ENCODE data around the gene CASS4. TPM values are rescaled to one million over a fixed set of nuclear protein-coding genes. Genes with fewer than 3 reads are reported as not detected.
"Not testable (repeated sequence)": the region's sequence is repeated elsewhere in the genome, so short reads cannot be mapped to it uniquely, and the experiment has no call there.

Gene CASS4
- polyA plus RNA-seq, 1 donor from 2014 or later: 0.56 TPM

DNA sequence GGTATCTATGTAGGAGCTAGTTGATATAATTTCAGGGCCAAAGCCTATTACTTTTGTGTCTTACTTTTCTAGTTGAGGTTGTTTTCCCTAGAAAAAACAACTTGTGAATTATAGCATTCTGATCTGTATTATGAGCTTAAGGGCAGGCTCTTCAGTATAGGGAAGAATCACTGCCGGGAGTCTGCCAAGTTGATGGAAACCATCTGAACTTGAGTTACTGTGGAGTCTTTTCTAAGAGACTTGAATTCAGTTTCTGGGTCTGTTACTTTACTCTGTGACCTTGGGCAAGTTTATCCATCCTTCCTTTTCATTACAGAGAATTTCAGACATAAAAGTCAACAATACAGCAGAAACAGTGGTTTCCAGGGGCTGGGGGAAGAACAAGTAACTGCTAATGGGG is 2.1 kb upstream of the CASS4 start:
- Histone ChIP-seq H3K9me3 (ENCODE audit: low read length) (no peaks in the 10 kb centered on the region), H4K20me1 (ENCODE audit: insufficient read depth) (no peaks in the 10 kb centered on the region), H3F3A (ENCODE audit: insufficient read depth, low read length, poor library complexity, severe bottlenecking) (no peaks in the 10 kb centered on the region), H3K9ac (ENCODE audit: low read length) (no peak overlapping the region), H3K27ac (ENCODE audit: low read length) (no peak overlapping the region), H3K27me3 (ENCODE audit: insufficient read depth, low read depth, low read length) (no peaks in the 10 kb centered on the region), H2AFZ (ENCODE audit: low read depth, low read length) (no peak overlapping the region), H3K4me3 (ENCODE audit: low read length) (no peak overlapping the region), H3K79me2 (replicated peaks; ENCODE audit: insufficient read depth, low read length) (no peaks in the 10 kb centered on the region), H3K36me3 (ENCODE audit: insufficient read depth, low read length) (no peaks in the 10 kb centered on the region), H3K4me2 (ENCODE audit: low read length) (no peak overlapping the region), H3K9me2 (ENCODE audit: insufficient read depth, low read length) (no peaks in the 10 kb centered on the region)
- no peak for TF ChIP-seq SMC3 (conservative IDR thresholded peaks at IDR 0.05; ENCODE audit: poor library complexity)
- no peak for TF ChIP-seq POLR2AphosphoS5 (IDR thresholded peaks at IDR 0.05)
- TF ChIP-seq MXI1 (conservative IDR thresholded peaks at IDR 0.05; ENCODE audit: poor library complexity, severe bottlenecking): no peak
- no peak for TF ChIP-seq RAD21 (conservative IDR thresholded peaks at IDR 0.05)
- TF ChIP-seq EP300 (conservative IDR thresholded peaks at IDR 0.05; ENCODE audit: poor library complexity, severe bottlenecking): no peak
- TF ChIP-seq EZH2 (IDR thresholded peaks at IDR 0.05; ENCODE audit: borderline replicate concordance, insufficient read depth, low read length, poor library complexity, severe bottlenecking): no peak
- TF ChIP-seq, protein P1, sequence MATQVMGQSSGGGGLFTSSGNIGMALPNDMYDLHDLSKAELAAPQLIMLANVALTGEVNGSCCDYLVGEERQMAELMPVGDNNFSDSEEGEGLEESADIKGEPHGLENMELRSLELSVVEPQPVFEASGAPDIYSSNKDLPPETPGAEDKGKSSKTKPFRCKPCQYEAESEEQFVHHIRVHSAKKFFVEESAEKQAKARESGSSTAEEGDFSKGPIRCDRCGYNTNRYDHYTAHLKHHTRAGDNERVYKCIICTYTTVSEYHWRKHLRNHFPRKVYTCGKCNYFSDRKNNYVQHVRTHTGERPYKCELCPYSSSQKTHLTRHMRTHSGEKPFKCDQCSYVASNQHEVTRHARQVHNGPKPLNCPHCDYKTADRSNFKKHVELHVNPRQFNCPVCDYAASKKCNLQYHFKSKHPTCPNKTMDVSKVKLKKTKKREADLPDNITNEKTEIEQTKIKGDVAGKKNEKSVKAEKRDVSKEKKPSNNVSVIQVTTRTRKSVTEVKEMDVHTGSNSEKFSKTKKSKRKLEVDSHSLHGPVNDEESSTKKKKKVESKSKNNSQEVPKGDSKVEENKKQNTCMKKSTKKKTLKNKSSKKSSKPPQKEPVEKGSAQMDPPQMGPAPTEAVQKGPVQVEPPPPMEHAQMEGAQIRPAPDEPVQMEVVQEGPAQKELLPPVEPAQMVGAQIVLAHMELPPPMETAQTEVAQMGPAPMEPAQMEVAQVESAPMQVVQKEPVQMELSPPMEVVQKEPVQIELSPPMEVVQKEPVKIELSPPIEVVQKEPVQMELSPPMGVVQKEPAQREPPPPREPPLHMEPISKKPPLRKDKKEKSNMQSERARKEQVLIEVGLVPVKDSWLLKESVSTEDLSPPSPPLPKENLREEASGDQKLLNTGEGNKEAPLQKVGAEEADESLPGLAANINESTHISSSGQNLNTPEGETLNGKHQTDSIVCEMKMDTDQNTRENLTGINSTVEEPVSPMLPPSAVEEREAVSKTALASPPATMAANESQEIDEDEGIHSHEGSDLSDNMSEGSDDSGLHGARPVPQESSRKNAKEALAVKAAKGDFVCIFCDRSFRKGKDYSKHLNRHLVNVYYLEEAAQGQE (IDR thresholded peaks at IDR 0.05; ENCODE audit: borderline replicate concordance): no peak
- TF ChIP-seq, protein P2, sequence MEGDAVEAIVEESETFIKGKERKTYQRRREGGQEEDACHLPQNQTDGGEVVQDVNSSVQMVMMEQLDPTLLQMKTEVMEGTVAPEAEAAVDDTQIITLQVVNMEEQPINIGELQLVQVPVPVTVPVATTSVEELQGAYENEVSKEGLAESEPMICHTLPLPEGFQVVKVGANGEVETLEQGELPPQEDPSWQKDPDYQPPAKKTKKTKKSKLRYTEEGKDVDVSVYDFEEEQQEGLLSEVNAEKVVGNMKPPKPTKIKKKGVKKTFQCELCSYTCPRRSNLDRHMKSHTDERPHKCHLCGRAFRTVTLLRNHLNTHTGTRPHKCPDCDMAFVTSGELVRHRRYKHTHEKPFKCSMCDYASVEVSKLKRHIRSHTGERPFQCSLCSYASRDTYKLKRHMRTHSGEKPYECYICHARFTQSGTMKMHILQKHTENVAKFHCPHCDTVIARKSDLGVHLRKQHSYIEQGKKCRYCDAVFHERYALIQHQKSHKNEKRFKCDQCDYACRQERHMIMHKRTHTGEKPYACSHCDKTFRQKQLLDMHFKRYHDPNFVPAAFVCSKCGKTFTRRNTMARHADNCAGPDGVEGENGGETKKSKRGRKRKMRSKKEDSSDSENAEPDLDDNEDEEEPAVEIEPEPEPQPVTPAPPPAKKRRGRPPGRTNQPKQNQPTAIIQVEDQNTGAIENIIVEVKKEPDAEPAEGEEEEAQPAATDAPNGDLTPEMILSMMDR (IDR thresholded peaks at IDR 0.05; ENCODE audit: poor library complexity, severe bottlenecking): no peak
- no peak for TF ChIP-seq TAF1 (IDR thresholded peaks at IDR 0.05; ENCODE audit: low read depth)

DNA sequence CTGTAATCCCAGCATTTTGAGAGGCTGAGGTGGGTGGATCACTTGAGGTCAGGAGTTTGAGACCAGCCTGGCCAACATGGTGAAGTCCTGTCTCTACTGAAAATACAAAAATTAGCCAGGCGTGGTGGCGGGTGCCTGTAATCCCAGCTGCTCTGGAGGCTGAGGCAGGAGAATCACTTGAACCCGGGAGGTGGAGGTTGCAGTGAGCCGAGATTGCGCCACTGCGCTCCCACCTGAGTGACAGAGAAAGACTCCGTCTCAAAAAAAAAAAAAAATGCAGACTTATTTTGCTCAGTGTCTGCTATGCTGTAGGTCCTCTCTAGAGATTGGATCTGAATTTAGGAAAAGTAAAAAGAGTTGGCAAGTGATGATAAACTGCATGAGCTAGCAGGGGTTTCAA is 773 bp upstream of the CASS4 start:
- H3K4me3 ChIP-seq (ENCODE audit: low read length); H3K9me3 ChIP-seq (ENCODE audit: low read length); H3K9ac ChIP-seq (ENCODE audit: low read length); H3K4me2 ChIP-seq (ENCODE audit: low read length); H3K27me3 ChIP-seq (ENCODE audit: insufficient read depth, low read depth, low read length); H3K9me2 ChIP-seq (ENCODE audit: insufficient read depth, low read length); H3K27ac ChIP-seq (ENCODE audit: low read length); H4K20me1 ChIP-seq (ENCODE audit: insufficient read depth); H3F3A ChIP-seq (ENCODE audit: insufficient read depth, low read length, poor library complexity, severe bottlenecking); H3K79me2 ChIP-seq (replicated peaks; ENCODE audit: insufficient read depth, low read length); H2AFZ ChIP-seq (ENCODE audit: low read depth, low read length); H3K36me3 ChIP-seq (ENCODE audit: insufficient read depth, low read length): not testable (repeated sequence)

DNA sequence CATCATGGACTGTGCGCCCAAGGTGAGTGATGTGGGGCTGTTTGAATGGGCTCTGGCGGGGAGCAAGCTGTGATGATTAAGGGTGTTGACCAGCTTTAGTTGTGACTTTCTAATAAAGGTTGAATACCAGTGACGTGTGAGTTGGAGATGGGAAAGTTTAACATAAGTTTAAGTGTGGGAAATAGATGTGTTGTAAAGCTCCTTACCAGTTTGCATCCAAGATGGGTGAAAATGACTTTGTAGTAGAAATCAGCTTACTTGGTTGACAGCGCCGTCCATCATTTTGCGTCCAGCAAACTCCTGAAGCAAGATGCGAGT is 372 bp downstream of the CASS4 start:
- Histone ChIP-seq H4K20me1 (ENCODE audit: insufficient read depth) (no peaks in the 10 kb centered on the region), H3F3A (ENCODE audit: insufficient read depth, low read length, poor library complexity, severe bottlenecking) (no peaks in the 10 kb centered on the region), H3K4me3 (ENCODE audit: low read length) (no peak overlapping the region), H3K9ac (ENCODE audit: low read length) (no peak overlapping the region), H3K79me2 (replicated peaks; ENCODE audit: insufficient read depth, low read length) (no peaks in the 10 kb centered on the region), H3K27me3 (ENCODE audit: insufficient read depth, low read depth, low read length) (no peaks in the 10 kb centered on the region), H3K4me2 (ENCODE audit: low read length) (no peak overlapping the region), H3K9me3 (ENCODE audit: low read length) (no peaks in the 10 kb centered on the region), H3K36me3 (ENCODE audit: insufficient read depth, low read length) (no peaks in the 10 kb centered on the region), H2AFZ (ENCODE audit: low read depth, low read length) (no peak overlapping the region), H3K27ac (ENCODE audit: low read length) (no peak overlapping the region), H3K9me2 (ENCODE audit: insufficient read depth, low read length) (no peaks in the 10 kb centered on the region)
- TF ChIP-seq EP300 (conservative IDR thresholded peaks at IDR 0.05; ENCODE audit: poor library complexity, severe bottlenecking): no peak
- TF ChIP-seq, protein P2 (IDR thresholded peaks at IDR 0.05; ENCODE audit: poor library complexity, severe bottlenecking): no peak
- TF ChIP-seq, protein P1 (IDR thresholded peaks at IDR 0.05; ENCODE audit: borderline replicate concordance): no peak
- no peak for TF ChIP-seq SMC3 (conservative IDR thresholded peaks at IDR 0.05; ENCODE audit: poor library complexity)

Measured in neural cell (in vitro differentiated cells).